IMR-90 (cell line): ENCODE measurements around the gene DNASE2B. TPM values are rescaled to one million over a fixed set of nuclear protein-coding genes. Genes with fewer than 3 reads are reported as not detected.

Experiments used
- ATAC-seq: fragments of 200-7000 bp; cut with Tn5 transposase; 2 replicates; pipeline ENCODE4 v1.9.1; 2020; ENCODE audit warnings: low read depth, mild to moderate bottlenecking, moderate library complexity
- BruUV-seq: library from RNA; stranded (reverse); fragments of 400-500 nt; replicated peaks from 2 replicates; lab custom pipeline; 2021; lab: Mats Ljungman, UMichigan
- CTCF ChIA-PET: fragments of 300-600 bp; formaldehyde crosslinking; extraction: SDS; loops from one replicate; lab custom pipeline; 2021; ENCODE audit warnings: antibody characterized with exemption; lab: Yijun Ruan, JAX
- POLR2A ChIA-PET: fragments of 300-600 bp; sonication (Branson Sonifier 250); formaldehyde crosslinking; loops from one replicate; lab custom pipeline; 2022; ENCODE audit warnings: antibody characterized with exemption; ENCODE audit not compliant: unreplicated experiment; lab: Charles Lee
- DNase-seq: peaks from one replicate; pipeline ENCODE4 v3.0.0; 2013
- H2AFZ ChIP-seq: replicated peaks from 2 replicates; pipeline ENCODE3; 2013; ENCODE audit warnings: low read length, mild to moderate bottlenecking; ENCODE audit not compliant: poor library complexity
- H2AK5ac ChIP-seq: 2 replicates; pipeline ENCODE4 v1.6.1; 2013; ENCODE audit warnings: low read depth, low read length, inconsistent platforms
- H2AK9ac ChIP-seq: replicated peaks from 2 replicates; pipeline ENCODE3; 2013; ENCODE audit warnings: mild to moderate bottlenecking, low read depth, low read length, moderate library complexity; ENCODE audit not compliant: poor library complexity
- H2BK120ac ChIP-seq: 2 replicates; pipeline ENCODE4 v1.6.1; 2013; ENCODE audit warnings: low read depth, low read length, inconsistent platforms
- H2BK15ac ChIP-seq: 3 replicates; pipeline ENCODE4 v1.6.1; 2013; ENCODE audit warnings: low read depth, low read length, inconsistent platforms
- H2BK20ac ChIP-seq: 2 replicates; pipeline ENCODE4 v1.6.1; 2013; ENCODE audit warnings: low read depth, mild to moderate bottlenecking, inconsistent platforms, low read length, moderate library complexity
- H2BK5ac ChIP-seq: 2 replicates; pipeline ENCODE4 v1.6.1; 2013; ENCODE audit warnings: mild to moderate bottlenecking, low read depth, low read length, inconsistent platforms; ENCODE audit not compliant: poor library complexity, severe bottlenecking
- H3K14ac ChIP-seq: replicated peaks from 2 replicates; pipeline ENCODE4 v1.6.1; 2013; ENCODE audit warnings: low read depth, low read length, inconsistent platforms
- H3K18ac ChIP-seq: 2 replicates; pipeline ENCODE4 v1.6.1; 2013; ENCODE audit warnings: low read depth, low read length, control low read depth
- H3K23ac ChIP-seq: 2 replicates; pipeline ENCODE4 v1.6.1; 2013; ENCODE audit warnings: low read depth, low read length, inconsistent platforms
- H3K27ac ChIP-seq: 2 replicates; pipeline ENCODE4 v1.5.1; 2013; ENCODE audit warnings: mild to moderate bottlenecking, control low read depth, low read length; ENCODE audit not compliant: insufficient read depth
- H3K27me3 ChIP-seq: 2 replicates; pipeline ENCODE4 v1.6.1; 2013; ENCODE audit warnings: low read length; ENCODE audit not compliant: control insufficient read depth, insufficient read depth
- H3K36me3 ChIP-seq: 2 replicates; pipeline ENCODE4 v1.6.1; 2013; ENCODE audit warnings: low read length, mixed read lengths; ENCODE audit not compliant: control insufficient read depth, insufficient read depth
- H3K4ac ChIP-seq: 2 replicates; pipeline ENCODE4 v1.6.1; 2013; ENCODE audit warnings: low read depth, low read length, inconsistent platforms
- H3K4me1 ChIP-seq: 2 replicates; pipeline ENCODE4 v1.6.1; 2013; ENCODE audit warnings: low read length, mixed read lengths; ENCODE audit not compliant: control insufficient read depth, insufficient read depth
- H3K4me2 ChIP-seq: 2 replicates; pipeline ENCODE4 v1.6.1; 2013; ENCODE audit warnings: low read depth, mild to moderate bottlenecking, control low read depth, low read length, moderate library complexity
- H3K4me3 ChIP-seq: 2 replicates; pipeline ENCODE4 v1.5.1; 2013; ENCODE audit warnings: low read depth, mild to moderate bottlenecking, control low read depth, low read length, moderate library complexity; ENCODE audit not compliant: insufficient read depth
- H3K56ac ChIP-seq: 2 replicates; pipeline ENCODE4 v1.6.1; 2013; ENCODE audit warnings: low read length, inconsistent platforms; ENCODE audit not compliant: insufficient read depth; ENCODE audit errors: extremely low read depth
- H3K79me1 ChIP-seq, 2 experiments: 2 replicates each; pipeline ENCODE4 v1.6.1; 2013; ENCODE audit warnings: low read length in 2 of 2, inconsistent platforms in 1 of 2, low read depth in 1 of 2
- H3K9ac ChIP-seq: 2 replicates; pipeline ENCODE4 v1.6.1; 2013; ENCODE audit warnings: low read depth, low read length, control low read depth
- H3K9me1 ChIP-seq: 2 replicates; pipeline ENCODE4 v1.6.1; 2013; ENCODE audit warnings: low read length, inconsistent platforms; ENCODE audit not compliant: insufficient read depth
- H3K9me3 ChIP-seq: 2 replicates; pipeline ENCODE4 v1.6.1; 2013; ENCODE audit warnings: low read length; ENCODE audit not compliant: control insufficient read depth, insufficient read depth
- H4K20me1 ChIP-seq: 2 replicates; pipeline ENCODE4 v1.6.1; 2013; ENCODE audit warnings: low read length, inconsistent platforms; ENCODE audit not compliant: insufficient read depth
- H4K5ac ChIP-seq: 2 replicates; pipeline ENCODE4 v1.6.1; 2013; ENCODE audit warnings: mild to moderate bottlenecking, low read depth, low read length, control low read depth
- H4K8ac ChIP-seq, 2 experiments: 2 replicates each; pipeline ENCODE4 v1.6.1; 2013; ENCODE audit warnings: low read depth in 2 of 2, low read length in 2 of 2, control low read depth in 1 of 2, inconsistent platforms in 1 of 2
- H4K91ac ChIP-seq: 2 replicates; pipeline ENCODE4 v1.6.1; 2013; ENCODE audit warnings: low read depth, low read length, inconsistent platforms; ENCODE audit not compliant: insufficient read depth
- CEBPB ChIP-seq: IDR thresholded peaks from 2 replicates; pipeline ENCODE4 v1.6.1; 2012; ENCODE audit warnings: low read depth, low read length, improper control_type of control experiment
- CHD1 ChIP-seq: IDR thresholded peaks from 2 replicates; pipeline ENCODE4 v1.6.1; 2012; ENCODE audit warnings: low read depth, low read length, improper control_type of control experiment
- MAFK ChIP-seq: IDR thresholded peaks from 2 replicates; pipeline ENCODE4 v1.6.1; 2012; ENCODE audit warnings: low read depth, low read length, improper control_type of control experiment
- MAZ ChIP-seq: IDR thresholded peaks from 2 replicates; pipeline ENCODE4 v1.6.1; 2012; ENCODE audit warnings: low read depth, mild to moderate bottlenecking, low read length, improper control_type of control experiment, moderate library complexity, borderline replicate concordance
- MXI1 ChIP-seq: IDR thresholded peaks from 2 replicates; pipeline ENCODE4 v1.6.1; 2012; ENCODE audit warnings: low read depth, mild to moderate bottlenecking, low read length, moderate library complexity, borderline replicate concordance
- NFE2L2 ChIP-seq: fragments of 150-350 bp; IDR thresholded peaks from 2 replicates; pipeline ENCODE4 v1.6.1; 2016; ENCODE audit warnings: low read depth, mild to moderate bottlenecking, low read length
- RAD21 ChIP-seq: IDR thresholded peaks from 2 replicates; pipeline ENCODE4 v1.6.1; 2012; ENCODE audit warnings: low read length, improper control_type of control experiment
- RCOR1 ChIP-seq: IDR thresholded peaks from 2 replicates; pipeline ENCODE4 v1.6.1; 2012; ENCODE audit warnings: mild to moderate bottlenecking, low read length, improper control_type of control experiment; ENCODE audit not compliant: insufficient replicate concordance
- RFX5 ChIP-seq: IDR thresholded peaks from 2 replicates; pipeline ENCODE4 v1.8.0; 2012; ENCODE audit warnings: low read depth, mild to moderate bottlenecking, low read length, moderate library complexity
- SMC3 ChIP-seq: fragments of 150-350 bp; IDR thresholded peaks from 2 replicates; pipeline ENCODE4 v1.6.1; 2016; ENCODE audit warnings: low read depth, mild to moderate bottlenecking, antibody characterized with exemption, low read length, moderate library complexity
- WGBS, 2 experiments: methylation state at CpG; one replicate each; pipeline versions ENCODE4 v1.1.5 to v1.1.7; 2013; ENCODE audit warnings: missing lambda C conversion rate in 2 of 2; ENCODE audit not compliant: insufficient read length in 1 of 2; ENCODE audit errors: extremely low coverage in 2 of 2; 5-methylcytosine and 5-hydroxymethylcytosine counted together
- dilution Hi-C: fragments of 300-500 bp; cut with HindIII; formaldehyde crosslinking; loops from one replicate; pipeline ENCODE4 v1.14.3; 2018; ENCODE audit warnings: low sequenced_read_pairs; ENCODE audit not compliant: unreplicated experiment
- in situ Hi-C: fragments of 300-500 bp; cut with MboI; formaldehyde crosslinking; loops from 3 replicates; pipeline ENCODE4 v1.14.3; 2019; ENCODE audit warnings: low sequenced_read_pairs, inconsistent platforms, mixed read lengths
- intact Hi-C: fragments of 100-400 bp; cut with micrococcal nuclease; formaldehyde crosslinking; loops from 2 replicates; pipeline ENCODE4 v1.10.0; 2022
- polyA plus RNA-seq, 3 experiments: library from polyadenylated mRNA; depleted of rRNA; stranded (reverse); fragments of >200 nt; gene quantifications; 2 replicates each; pipeline ENCODE4 v1.2.3, GENCODE V29; 2012; ENCODE audit warnings: low replicate concordance in 1 of 3
- total RNA-seq: library from RNA; depleted of rRNA; stranded (reverse); fragments of >200 nt; gene quantifications from 2 replicates; pipeline ENCODE4 v1.2.3, GENCODE V29; 2012
- TF ChIP-seq, protein P1 (sequence below): fragments of 150-350 bp; IDR thresholded peaks from 2 replicates; pipeline ENCODE4 v1.6.1; 2017; ENCODE audit warnings: mild to moderate bottlenecking, antibody characterized with exemption, low read length, low read depth

Gene DNASE2B
- total and polyA plus RNA-seq, 2 of the 4 experiments (the other 2 are of a cell fraction) = not detected

DNA sequence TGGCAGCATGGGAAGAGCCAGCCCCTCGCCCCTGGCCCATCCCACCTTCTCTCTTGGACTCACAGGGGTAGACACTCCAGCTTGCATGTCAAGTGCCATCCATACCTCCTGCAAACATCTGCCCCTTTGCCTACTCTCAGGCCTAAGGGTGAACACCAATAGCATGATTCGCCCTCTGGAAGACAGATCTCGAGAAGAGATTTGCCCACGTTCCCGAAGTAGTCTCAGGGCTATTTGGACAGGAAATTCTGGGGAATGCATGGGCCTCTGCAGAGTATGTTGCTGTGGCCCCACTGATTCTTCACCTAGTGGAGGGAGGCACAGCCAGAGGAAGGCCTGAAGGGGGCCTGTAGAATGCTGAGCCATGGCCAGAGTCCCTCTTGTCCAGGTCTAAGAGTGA lies 29.8 kb upstream of the DNASE2B start:
- H3K4me1 ChIP-seq = peaks cover 11% of the 10 kb centered on the region
- CTCF ChIA-PET = no interaction called here

More for the DNA sequence above, 29.8 kb upstream of the DNASE2B start:
- Histone ChIP-seq H2BK20ac (0 out of 2 replicates have a peak overlapping the region, but pooled peaks have one; percentile 23), H3K79me1 (no peaks in the 10 kb centered on the region), H3K9me1 (peaks cover 8% of the 10 kb centered on the region; the same call in 1 of the 2 replicates), H2BK120ac (no peak overlapping the region), H4K20me1 (no peaks in the 10 kb centered on the region), H2BK15ac (0 out of 3 replicates have a peak overlapping the region, but pooled peaks have one; percentile 50), H3K14ac (no peak overlapping the region), H4K5ac (no peak overlapping the region), H2AK9ac (no peak overlapping the region), H3K18ac (no peak overlapping the region), H3K4me3 (no peak overlapping the region), H3K36me3 (no peaks in the 10 kb centered on the region), H3K27me3 (no peaks in the 10 kb centered on the region), H2AK5ac (peak overlapping the region; percentile 13; the same call in 1 of the 2 replicates), H2AFZ (no peak overlapping the region), H3K4me2 (no peak overlapping the region), H3K4ac (0 out of 2 replicates have a peak overlapping the region, but pooled peaks have one; percentile 32), H3K56ac (no peak overlapping the region), H4K8ac (no peak overlapping the region), H3K9me3 (0 out of 2 replicates have a peak, but pooled peaks cover 3% of the 10 kb centered on the region), H2BK5ac (no peak overlapping the region), H3K9ac (no peak overlapping the region), H4K91ac (no peak overlapping the region), H3K23ac (no peak overlapping the region), H3K27ac (no peak overlapping the region)
- no TSS peak for BruUV-seq
- intact Hi-C loops (no loop called here), dilution Hi-C loops (no loop called here), in situ Hi-C loops (no loop called here)
- WGBS, 2 experiments = 100% methylated on average over 4 of the region's 5 CpGs; no CpG with 5 or more reads in 1 of the 2 experiments
- POLR2A ChIA-PET = no interaction called here
- TF ChIP-seq MAFK (no peak), NFE2L2 (no peak), RFX5 (no peak), SMC3 (no peak), RAD21 (no peak), RCOR1 (no peak), MAZ (no peak), CEBPB (no peak), CHD1 (no peak), MXI1 (no peak)
- TF ChIP-seq, protein P1, sequence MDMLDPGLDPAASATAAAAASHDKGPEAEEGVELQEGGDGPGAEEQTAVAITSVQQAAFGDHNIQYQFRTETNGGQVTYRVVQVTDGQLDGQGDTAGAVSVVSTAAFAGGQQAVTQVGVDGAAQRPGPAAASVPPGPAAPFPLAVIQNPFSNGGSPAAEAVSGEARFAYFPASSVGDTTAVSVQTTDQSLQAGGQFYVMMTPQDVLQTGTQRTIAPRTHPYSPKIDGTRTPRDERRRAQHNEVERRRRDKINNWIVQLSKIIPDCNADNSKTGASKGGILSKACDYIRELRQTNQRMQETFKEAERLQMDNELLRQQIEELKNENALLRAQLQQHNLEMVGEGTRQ = no peak
- no peak for DNase-seq
- ATAC-seq = no peak
